Activated CD4-positive, alpha-beta T cell treated with anti-CD3 and anti-CD28 coated beads for 4 hours (primary cell): ENCODE results near the gene AAGAB.

ENCODE experiments used
- DNase-seq, 2 donors: peaks; one replicate each; pipeline ENCODE4 v3.0.0-alpha.2; 2020

The AAGAB gene

GRCh38 chr15:67207555-67208207 lies 46.8 kb downstream of the AAGAB start:
- no peak for DNase-seq

GRCh38 chr15:67202991-67203390 lies 51.5 kb downstream of the AAGAB start:
- DNase-seq, result no peak

GRCh38 chr15:67202091-67202490 lies 52.4 kb downstream of the AAGAB start:
- no peak for DNase-seq

- no peak for DNase-seq
Observed at GRCh38 chr15:67201136-67201535, 53.3 kb downstream of the AAGAB start.

GRCh38 chr15:67199881-67200763 lies 54.3 kb downstream of the AAGAB start:
- no peak for DNase-seq

GRCh38 chr15:67199391-67199790 lies 55.1 kb downstream of the AAGAB start:
- DNase-seq, result no peak

GRCh38 chr15:67198157-67198754 lies 56.2 kb downstream of the AAGAB start:
- DNase-seq, result no peak

- no peak for DNase-seq
Observed at GRCh38 chr15:67197364-67197695, 57.1 kb downstream of the AAGAB start.

GRCh38 chr15:67196672-67197363 lies 57.6 kb downstream of the AAGAB start:
- no peak for DNase-seq

- no peak for DNase-seq
Observed at GRCh38 chr15:67196222-67196621, 58.2 kb downstream of the AAGAB start.

GRCh38 chr15:67195305-67195704 lies 59.2 kb downstream of the AAGAB start:
- no peak for DNase-seq

- DNase-seq, result no peak
Observed at GRCh38 chr15:67194171-67195114, 60.0 kb downstream of the AAGAB start.

- DNase-seq, result no peak
Observed at GRCh38 chr15:67193223-67193990, 61.1 kb downstream of the AAGAB start.

GRCh38 chr15:67192185-67192820 lies 62.2 kb downstream of the AAGAB start:
- DNase-seq, result no peak

GRCh38 chr15:67190813-67191212 lies 63.6 kb downstream of the AAGAB start:
- no peak for DNase-seq

- DNase-seq, result no peak
Observed at GRCh38 chr15:67190326-67190725, 64.1 kb downstream of the AAGAB start.

GRCh38 chr15:67189326-67190051 lies 65.0 kb downstream of the AAGAB start:
- DNase-seq, result no peak

- DNase-seq, result no peak
Observed at GRCh38 chr15:67188551-67189218, 65.8 kb downstream of the AAGAB start.

GRCh38 chr15:67187351-67187854 lies 67.1 kb downstream of the AAGAB start:
- no peak for DNase-seq
